Measurements from ENCODE around the gene LYSET.
"Not testable (repeated sequence)": the region's sequence is repeated elsewhere in the genome, so short reads cannot be mapped to it uniquely, and the experiment has no call there.

DNA sequence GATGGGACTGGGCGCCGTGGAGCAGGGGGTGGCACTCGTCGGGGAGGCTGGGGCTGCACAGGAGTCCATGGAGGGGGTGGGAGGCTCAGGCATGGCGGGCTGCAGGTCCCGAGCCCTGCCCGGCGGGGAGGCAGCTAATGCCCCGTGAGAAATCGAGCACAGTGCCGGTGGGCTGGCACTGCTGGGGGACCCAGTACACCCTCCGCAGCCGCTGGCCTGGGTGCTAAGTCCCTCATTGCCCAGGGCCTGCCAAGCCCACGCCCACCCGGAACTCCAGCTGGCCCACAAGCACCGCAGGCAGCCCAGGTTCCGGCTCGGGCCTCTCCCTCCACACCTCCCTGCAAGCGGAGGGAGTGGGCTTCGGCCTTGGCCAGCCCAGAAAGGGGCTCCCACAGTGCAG, 15.0 kb upstream of the LYSET start:
- TF ChIP-seq POLR2A (IDR thresholded peaks at IDR 0.05; ENCODE audit: low read length); GATA1 (IDR thresholded peaks at IDR 0.05; ENCODE audit: low read depth, low read length): not testable (repeated sequence)
